Spleen (tissue), 11 donors: Measurements from ENCODE around the gene PUS1. TPM values are rescaled to one million over a fixed set of nuclear protein-coding genes. Genes with fewer than 3 reads are reported as not detected.

ENCODE experiments used
- DNase-seq: peaks from one replicate; pipeline ENCODE4 v3.0.0-alpha.2; 2020
- H3K27ac ChIP-seq, 8 donors: fragments of 200-600 bp; sonication (generic) in 7 of 8; 1 replicate in 4 of 8; 2 replicates in 4 of 8; pipeline versions ENCODE4 v1.5.0 to v1.8.0; 2016 to 2021; ENCODE audit warnings: inconsistent platforms in 4 of 8, mild to moderate bottlenecking in 4 of 8, moderate library complexity in 1 of 8
- H3K27me3 ChIP-seq, 7 donors: fragments of 200-600 bp; sonication (generic) in 6 of 7; replicated peaks in 1 of 7; 1 replicate in 4 of 7; 2 replicates in 3 of 7; pipeline versions ENCODE4 v1.5.0 to v1.8.0; 2016 to 2021; ENCODE audit warnings: inconsistent platforms in 3 of 7, mild to moderate bottlenecking in 1 of 7
- H3K36me3 ChIP-seq, 6 donors: fragments of 200-600 bp; sonication (generic) in 5 of 6; 1 replicate in 4 of 6; 2 replicates in 2 of 6; pipeline versions ENCODE4 v1.5.0 to v1.8.0; 2016 to 2021; ENCODE audit warnings: inconsistent platforms in 2 of 6
- H3K4me1 ChIP-seq, 6 donors: fragments of 200-600 bp; sonication (generic) in 5 of 6; 1 replicate in 3 of 6; 2 replicates in 3 of 6; pipeline versions ENCODE4 v1.5.0 to v1.8.0; 2016 to 2021; ENCODE audit warnings: inconsistent platforms in 3 of 6
- H3K4me3 ChIP-seq, 8 donors: fragments of 200-600 bp; sonication (generic) in 7 of 8; 1 replicate in 4 of 8; 2 replicates in 4 of 8; pipeline versions ENCODE4 v1.5.0 to v1.8.0; 2016 to 2021; ENCODE audit warnings: inconsistent platforms in 4 of 8, mild to moderate bottlenecking in 4 of 8, moderate library complexity in 2 of 8
- H3K9me3 ChIP-seq, 8 donors: fragments of 200-600 bp; sonication (generic) in 7 of 8; 1 replicate in 4 of 8; 2 replicates in 4 of 8; pipeline versions ENCODE4 v1.5.0 to v1.8.0; 2016 to 2021; ENCODE audit warnings: inconsistent platforms in 4 of 8
- CTCF ChIP-seq, 11 experiments: fragments of 200-600 bp in 7 of 11; fragments of 450-650 bp in 4 of 11; sonication (generic) in 4 of 11; IDR thresholded peaks in 8 of 11; conservative IDR thresholded peaks in 3 of 11; 1 replicate in 7 of 11; 2 replicates in 4 of 11; pipeline versions ENCODE4 v1.4.0 to v1.8.0; 2016 to 2021; ENCODE audit warnings: antibody characterized with exemption in 11 of 11, inconsistent platforms in 4 of 11, mild to moderate bottlenecking in 1 of 11
- POLR2A ChIP-seq, 3 donors: fragments of 450-650 bp; IDR thresholded peaks; one replicate each; pipeline ENCODE4 v1.5.1; 2017; ENCODE audit warnings: antibody characterized with exemption in 3 of 3, mild to moderate bottlenecking in 1 of 3
- POLR2AphosphoS5 ChIP-seq, 3 donors: sonication (generic); formaldehyde crosslinking; IDR thresholded peaks; one replicate each; pipeline ENCODE4 v1.5.1; 2017; ENCODE audit warnings: antibody characterized with exemption in 3 of 3
- WGBS, 5 donors: extraction: QIAGEN DNeasy Blood & Tissue Kit in 3 of 5; methylation state at CpG; one replicate each; pipeline versions ENCODE4 v1.1.5 to v1.1.7; 2013 to 2018; 5-methylcytosine and 5-hydroxymethylcytosine counted together
- intact Hi-C: fragments of 100-400 bp; cut with DNase I; formaldehyde crosslinking; loops from one replicate; pipeline ENCODE4 v1.15.0; 2023; ENCODE audit warnings: low total_unique reads
- polyA plus RNA-seq, 3 donors: library from polyadenylated mRNA; stranded (reverse); fragments of 200-250 nt; gene quantifications; one replicate each; pipeline ENCODE4 v1.2.1, GENCODE V29; 2013
- total RNA-seq, 7 donors: library from RNA; depleted of rRNA in 3 of 7; stranded (reverse); fragments of >200 nt in 3 of 7; fragmentation: NEBNext Ultra II Directional in 4 of 7; extraction: Animal tissue kit (Norgen Biotek cat#: 25700) in 4 of 7; gene quantifications; one replicate each; pipeline versions ENCODE4 v1.1.0 to v1.2.1, GENCODE V29; 2016 to 2021
- donor health status: healthy with polysubstance abuse.
- donor health status: DM: no; HTN: no; CAD: no; lungs with moderate emphysema.
- donor health status: DM: no; HTN: no; CAD: no.
- donor health status: Bipolar disorder and iron deficiency.
- donor health status: healthy.
- donor health status: DM: no; HTN: no; CAD: no.
- donor health status: DM: yes; HTN: yes; CAD: no.

The PUS1 gene
- total and polyA plus RNA-seq, 10 donors: 16.0 to 46.5 (median 30.0) TPM

- H3K27ac ChIP-seq: no peak overlapping the region
- no peaks in the 10 kb centered on the region for H3K27me3 ChIP-seq
- peak in 2 of 3 donors; percentile 6 to 43 for TF ChIP-seq POLR2AphosphoS5 (IDR thresholded peaks at IDR 0.05)
- no peak for TF ChIP-seq CTCF (IDR thresholded peaks at IDR 0.05 in 8 of 11, conservative IDR thresholded peaks at IDR 0.05 in 3 of 11)
- intact Hi-C loops: no loop called here
- peaks cover 5 to 44% (median 22%) of the 10 kb centered on the region in 6 donors for H3K4me1 ChIP-seq
- peak; percentile 64 for DNase-seq
- H3K4me3 ChIP-seq: no peak overlapping the region
- H3K36me3 ChIP-seq: peaks cover 3 to 93% (median 73%) of the 10 kb centered on the region in 6 donors
- H3K9me3 ChIP-seq: no peaks in the 10 kb centered on the region
- WGBS, 5 donors: 94 to 98% (median 95%) methylated on average over 16 to 26 of the region's 26 CpGs
These were observed 19.3 kb upstream of the PUS1 start for GRCh38 chr12:131909752-131910219.

- peaks cover 3 to 94% (median 80%) of the 10 kb centered on the region in 6 donors for H3K36me3 ChIP-seq
- no peaks in the 10 kb centered on the region for H3K27me3 ChIP-seq
- H3K9me3 ChIP-seq: no peaks in the 10 kb centered on the region
- intact Hi-C loops: no loop called here
- H3K27ac ChIP-seq: no peak overlapping the region
- TF ChIP-seq CTCF (IDR thresholded peaks at IDR 0.05 in 8 of 11, conservative IDR thresholded peaks at IDR 0.05 in 3 of 11): no peak
- peak in 1 of 3 donors; percentile 4 for TF ChIP-seq POLR2AphosphoS5 (IDR thresholded peaks at IDR 0.05)
- no peak for TF ChIP-seq POLR2A (IDR thresholded peaks at IDR 0.05)
- no peak overlapping the region for H3K4me3 ChIP-seq
- 84 to 90% (median 87%) methylated on average over 18 to 23 of the region's 23 CpGs for WGBS, 5 donors
- DNase-seq: no peak
- H3K4me1 ChIP-seq: peaks cover 5 to 38% (median 18%) of the 10 kb centered on the region in 6 donors
These were observed 18.6 kb upstream of the PUS1 start for GRCh38 chr12:131910302-131911027.

- Histone ChIP-seq H3K27me3 (no peaks in the 10 kb centered on the region), H3K27ac (peak overlapping the region in 1 of 8 donors; percentile 58)
These were observed 17.9 kb upstream of the PUS1 start for GRCh38 chr12:131911028-131911650.

More at GRCh38 chr12:131911028-131911650, 17.9 kb upstream of the PUS1 start:
- H3K36me3 ChIP-seq: peaks cover 3 to 100% (median 86%) of the 10 kb centered on the region in 6 donors
- intact Hi-C loops: no loop called here
- TF ChIP-seq POLR2AphosphoS5 (IDR thresholded peaks at IDR 0.05) (peak in 2 of 3 donors; percentile 4 to 6), CTCF (IDR thresholded peaks at IDR 0.05 in 8 of 11, conservative IDR thresholded peaks at IDR 0.05 in 3 of 11) (no peak)
- H3K4me1 ChIP-seq: peaks cover 5 to 32% (median 15%) of the 10 kb centered on the region in 6 donors
- WGBS, 5 donors: 68 to 95% (median 93%) methylated on average over 5 to 17 of the region's 17 CpGs
- DNase-seq: no peak
- no peak overlapping the region for H3K4me3 ChIP-seq
- H3K9me3 ChIP-seq: no peaks in the 10 kb centered on the region
